Ovary (tissue), 9 donors: Measurements from ENCODE around the gene OPN3. TPM values are rescaled to one million over a fixed set of nuclear protein-coding genes. Genes with fewer than 3 reads are reported as not detected.

Experiments used
- DNase-seq, 5 donors: peaks; one replicate each; pipeline ENCODE4 v3.0.0-alpha.2; 2019 to 2020
- H3K27ac ChIP-seq, 2 donors: fragments of 200-600 bp; one replicate each; pipeline versions ENCODE4 v1.5.1 to v1.8.0; 2019 to 2022
- H3K27me3 ChIP-seq: fragments of 200-600 bp; one replicate; pipeline ENCODE4 v1.8.0; 2022
- H3K36me3 ChIP-seq: fragments of 200-600 bp; sonication (generic); one replicate; pipeline ENCODE4 v1.5.1; 2019
- H3K4me1 ChIP-seq: one replicate; pipeline ENCODE4 v1.8.1; 2013; ENCODE audit warnings: mild to moderate bottlenecking, moderate library complexity; ENCODE audit not compliant: insufficient read depth
- H3K4me3 ChIP-seq: fragments of 200-600 bp; sonication (generic); one replicate; pipeline ENCODE4 v1.5.1; 2017
- H3K9me3 ChIP-seq, 2 donors: fragments of 200-600 bp in 1 of 2; sonication (generic) in 1 of 2; one replicate each; pipeline versions ENCODE4 v1.5.1 to v1.8.1; 2013 to 2019; ENCODE audit warnings: mild to moderate bottlenecking in 1 of 2, moderate library complexity in 1 of 2
- EP300 ChIP-seq: sonication (generic); formaldehyde crosslinking; IDR thresholded peaks from one replicate; pipeline ENCODE4 v1.6.1; 2017; ENCODE audit warnings: antibody characterized with exemption
- POLR2A ChIP-seq: fragments of 450-650 bp; IDR thresholded peaks from one replicate; pipeline ENCODE4 v1.6.1; 2017; ENCODE audit warnings: antibody characterized with exemption, mild to moderate bottlenecking, moderate library complexity
- WGBS, 3 donors: extraction: QIAGEN DNeasy Blood & Tissue Kit in 1 of 3; methylation state at CpG; one replicate each; pipeline versions ENCODE4 v1.1.5 to v1.1.7; 2013 to 2017; 5-methylcytosine and 5-hydroxymethylcytosine counted together
- intact Hi-C, 4 donors: fragments of 100-400 bp; cut with DNase I; formaldehyde crosslinking; loops; one replicate each; pipeline versions ENCODE4 v1.11.0 to v1.15.1; 2022 to 2023
- polyA plus RNA-seq, 2 donors: library from polyadenylated mRNA; stranded (reverse); fragments of 200-250 nt in 1 of 2; fragments of 350-450 nt in 1 of 2; fragmentation: Illumina TruSeq in 1 of 2; extraction: RNeasy Lipid Tissue Mini Kit (QIAGEN cat#74804) in 1 of 2; gene quantifications; one replicate each; pipeline ENCODE4 v1.2.3, GENCODE V29; 2013 to 2014
- total RNA-seq, 7 donors: library from RNA; depleted of rRNA in 2 of 7; stranded (reverse); fragments of >200 nt in 2 of 7; fragmentation: NEBNext Ultra II Directional in 3 of 7; extraction: Animal tissue kit (Norgen Biotek cat#: 25700) in 3 of 7; gene quantifications; one replicate each; pipeline versions ENCODE4 v1.1.0 to v1.2.4, GENCODE V29; 2016 to 2023
- TF ChIP-seq, protein P1 (sequence below), 3 donors: fragments of 450-650 bp in 2 of 3; fragments of 200-600 bp in 1 of 3; IDR thresholded peaks; one replicate each; pipeline versions ENCODE4 v1.5.1 to v1.8.0; 2016 to 2022; ENCODE audit warnings: antibody characterized with exemption in 3 of 3, mild to moderate bottlenecking in 1 of 3
- donor health status: DM: no; HTN: no; CAD: no; lungs with moderate emphysema.
- donor health status: DM: no; HTN: no; CAD: no.
- donor health status: Bipolar disorder and iron deficiency.
- donor health status: DM: yes; HTN: yes; CAD: no.
- donor health status: DM: no; HTN: no; CAD: no.
- donor health status: DM: yes; HTN: yes; CAD: no.

Gene OPN3
- total and polyA plus RNA-seq, 9 donors: 5.3 to 30.3 (median 9.5) TPM

DNA sequence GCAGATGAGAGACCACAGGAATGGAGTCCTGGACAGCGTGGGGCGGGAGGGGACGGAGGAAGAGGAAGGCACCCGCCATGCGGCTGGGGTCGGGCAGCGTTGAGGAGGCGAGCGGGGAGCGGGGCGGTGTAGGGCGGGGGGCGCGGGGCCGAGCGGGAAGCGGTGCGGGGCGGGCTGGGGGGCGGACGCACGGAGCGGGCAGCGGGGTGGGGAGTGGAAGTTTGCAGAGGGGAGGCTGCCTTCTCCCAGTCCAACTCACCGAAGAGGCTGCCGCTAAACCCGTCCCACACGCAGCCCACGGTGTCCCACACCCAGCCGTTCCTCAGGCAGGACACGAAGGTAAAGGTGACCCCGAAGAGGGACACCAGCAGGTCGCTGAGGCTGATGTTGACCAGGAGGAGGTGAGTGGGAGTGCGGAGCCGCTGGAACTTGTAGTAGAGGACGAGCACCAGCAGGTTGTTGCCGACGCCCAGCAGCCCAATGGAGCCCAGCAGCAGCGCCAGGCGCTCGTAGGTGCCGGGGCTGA is 483 bp downstream of the OPN3 start:
- peak in 4 of 5 donors; percentile 26 to 63 (median 49) for DNase-seq
- H3K9me3 ChIP-seq: no peaks in the 10 kb centered on the region
- H3K4me3 ChIP-seq: peak overlapping the region; percentile 91
- no peaks in the 10 kb centered on the region for H3K27me3 ChIP-seq
- WGBS, 3 donors: 1% methylated on average over 31 to 42 of the region's 42 CpGs
- no peaks in the 10 kb centered on the region for H3K36me3 ChIP-seq
- intact Hi-C loops: no loop called here
- TF ChIP-seq, protein P1, sequence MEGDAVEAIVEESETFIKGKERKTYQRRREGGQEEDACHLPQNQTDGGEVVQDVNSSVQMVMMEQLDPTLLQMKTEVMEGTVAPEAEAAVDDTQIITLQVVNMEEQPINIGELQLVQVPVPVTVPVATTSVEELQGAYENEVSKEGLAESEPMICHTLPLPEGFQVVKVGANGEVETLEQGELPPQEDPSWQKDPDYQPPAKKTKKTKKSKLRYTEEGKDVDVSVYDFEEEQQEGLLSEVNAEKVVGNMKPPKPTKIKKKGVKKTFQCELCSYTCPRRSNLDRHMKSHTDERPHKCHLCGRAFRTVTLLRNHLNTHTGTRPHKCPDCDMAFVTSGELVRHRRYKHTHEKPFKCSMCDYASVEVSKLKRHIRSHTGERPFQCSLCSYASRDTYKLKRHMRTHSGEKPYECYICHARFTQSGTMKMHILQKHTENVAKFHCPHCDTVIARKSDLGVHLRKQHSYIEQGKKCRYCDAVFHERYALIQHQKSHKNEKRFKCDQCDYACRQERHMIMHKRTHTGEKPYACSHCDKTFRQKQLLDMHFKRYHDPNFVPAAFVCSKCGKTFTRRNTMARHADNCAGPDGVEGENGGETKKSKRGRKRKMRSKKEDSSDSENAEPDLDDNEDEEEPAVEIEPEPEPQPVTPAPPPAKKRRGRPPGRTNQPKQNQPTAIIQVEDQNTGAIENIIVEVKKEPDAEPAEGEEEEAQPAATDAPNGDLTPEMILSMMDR (IDR thresholded peaks at IDR 0.05): no peak
- TF ChIP-seq EP300 (no peak), POLR2A (no peak)
- peaks cover 6% of the 10 kb centered on the region for H3K4me1 ChIP-seq
- H3K27ac ChIP-seq: peak overlapping the region; percentile 58 to 85

DNA sequence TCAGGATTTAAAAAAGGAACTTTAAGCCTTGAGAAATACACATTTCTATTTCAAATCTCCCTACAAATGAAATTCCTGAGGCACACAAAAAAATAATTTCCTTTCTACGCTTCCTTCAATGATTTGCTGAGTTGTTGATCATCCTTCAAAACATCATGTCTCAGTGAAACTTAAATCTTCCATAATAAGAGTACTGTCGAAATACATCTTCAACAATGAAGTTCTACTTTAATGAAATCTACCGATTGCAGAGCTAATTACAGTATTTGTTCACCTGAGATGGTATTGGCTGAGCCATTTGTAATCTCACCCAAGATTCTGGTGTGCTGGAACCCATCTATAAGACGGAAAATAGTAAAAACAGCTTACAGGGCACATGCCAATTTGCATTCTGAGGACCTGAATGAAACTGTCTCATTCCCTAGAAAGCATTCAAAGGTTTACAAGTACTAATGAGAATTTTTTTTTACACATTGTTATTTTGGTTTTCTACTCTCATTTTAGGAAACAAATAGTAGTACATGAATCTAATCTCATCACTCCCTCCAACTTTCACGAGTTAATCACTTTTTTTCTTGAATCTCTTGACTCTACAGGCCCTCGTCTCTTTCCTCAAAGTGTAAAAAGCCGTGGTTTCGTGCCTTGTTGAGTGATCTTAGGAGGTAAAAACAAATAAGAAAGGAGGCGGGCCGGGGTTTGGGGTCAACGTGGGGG is 1.1 kb downstream of the OPN3 start:
- H3K4me3 ChIP-seq: peak overlapping the region; percentile 91
- TF ChIP-seq EP300 (no peak), POLR2A (no peak)
- TF ChIP-seq, protein P1 (IDR thresholded peaks at IDR 0.05): no peak
- H3K36me3 ChIP-seq: no peaks in the 10 kb centered on the region
- no peak overlapping the region for H3K27ac ChIP-seq
- DNase-seq: no peak
- WGBS, 3 donors: 11 to 14% (median 12%) methylated on average over 11 of the region's 11 CpGs
- peaks cover 6% of the 10 kb centered on the region for H3K4me1 ChIP-seq
- intact Hi-C loops: no loop called here
- no peaks in the 10 kb centered on the region for H3K9me3 ChIP-seq
- no peaks in the 10 kb centered on the region for H3K27me3 ChIP-seq

DNA sequence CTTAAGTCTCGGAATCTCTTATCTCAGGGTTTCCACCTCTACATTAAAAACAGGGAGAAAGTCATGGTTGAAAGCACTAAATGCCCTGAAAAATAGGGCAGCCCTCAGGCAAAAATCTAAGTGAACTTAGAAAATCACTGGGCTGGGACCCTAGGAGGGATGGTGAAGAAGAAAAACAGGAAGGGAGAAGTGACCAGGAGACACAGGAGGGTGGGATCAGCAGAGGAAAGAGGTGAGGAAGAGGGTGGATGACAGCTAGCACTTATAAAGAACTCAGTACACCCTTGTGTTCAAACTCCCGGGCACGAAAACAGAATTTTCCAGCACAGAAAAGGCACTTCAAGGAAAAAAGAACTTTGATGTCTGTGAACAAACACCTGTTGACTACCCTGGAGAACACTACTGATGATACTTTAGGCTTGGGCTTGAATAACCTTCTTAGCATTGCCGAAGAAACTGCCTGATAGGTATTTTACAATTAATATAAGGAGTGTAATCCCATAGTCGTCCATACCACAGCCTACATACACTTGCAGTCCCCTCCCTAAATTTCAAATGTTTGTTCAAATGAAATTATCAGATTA is 2.0 kb downstream of the OPN3 start:
- no peaks in the 10 kb centered on the region for H3K36me3 ChIP-seq
- H3K4me1 ChIP-seq: peaks cover 6% of the 10 kb centered on the region
- H3K9me3 ChIP-seq: no peaks in the 10 kb centered on the region
- TF ChIP-seq, protein P1 (IDR thresholded peaks at IDR 0.05): no peak
- TF ChIP-seq EP300 (no peak), POLR2A (no peak)
- DNase-seq: no peak
- WGBS, 3 donors: 75 to 84% (median 75%) methylated on average over 5 of the region's 5 CpGs
- H3K27me3 ChIP-seq: no peaks in the 10 kb centered on the region
- no peak overlapping the region for H3K27ac ChIP-seq
- H3K4me3 ChIP-seq: no peak overlapping the region
- intact Hi-C loops: no loop called here

GRCh38 chr1:241637604-241638003 is 2.6 kb downstream of the OPN3 start:
- 83 to 89% (median 88%) methylated on average over 4 of the region's 4 CpGs for WGBS, 3 donors
- Histone ChIP-seq H3K27ac (no peak overlapping the region), H3K4me1 (peaks cover 6% of the 10 kb centered on the region), H3K9me3 (no peaks in the 10 kb centered on the region), H3K27me3 (no peaks in the 10 kb centered on the region), H3K36me3 (no peaks in the 10 kb centered on the region), H3K4me3 (no peak overlapping the region)
- TF ChIP-seq, protein P1 (IDR thresholded peaks at IDR 0.05): no peak
- TF ChIP-seq POLR2A: no peak
- TF ChIP-seq EP300: no peak
- intact Hi-C loops: no loop called here
- DNase-seq: no peak
